Lower lobe of right lung (tissue), 2 donors: ENCODE measurements around the gene NAA20. TPM values are rescaled to one million over a fixed set of nuclear protein-coding genes. Genes with fewer than 3 reads are reported as not detected.
A peak's percentile ranks its signal among the peaks of the same experiment; 100 is the strongest.

Source experiments
- ATAC-seq, 2 donors: fragments of 200-7000 bp; cut with Tn5 transposase; one replicate each; pipeline ENCODE4 v1.9.1; 2020 to 2022; ENCODE audit warnings: mild to moderate bottlenecking in 2 of 2, moderate library complexity in 2 of 2
- DNase-seq: peaks from one replicate; pipeline ENCODE4 v3.0.0-alpha.2; 2020
- H3K27ac ChIP-seq: fragments of 200-600 bp; one replicate; pipeline ENCODE4 v1.8.0; 2022
- H3K27me3 ChIP-seq: fragments of 200-600 bp; one replicate; pipeline ENCODE4 v1.8.0; 2022; ENCODE audit warnings: low read depth
- H3K36me3 ChIP-seq: fragments of 200-600 bp; one replicate; pipeline ENCODE4 v1.8.0; 2022; ENCODE audit warnings: mild to moderate bottlenecking
- H3K4me1 ChIP-seq: fragments of 200-600 bp; one replicate; pipeline ENCODE4 v1.8.0; 2022
- H3K4me3 ChIP-seq: fragments of 200-600 bp; one replicate; pipeline ENCODE4 v1.8.0; 2022; ENCODE audit warnings: mild to moderate bottlenecking
- H3K9me3 ChIP-seq: fragments of 200-600 bp; one replicate; pipeline ENCODE4 v1.8.0; 2022
- intact Hi-C: fragments of 100-400 bp; cut with DNase I; formaldehyde crosslinking; loops from one replicate; pipeline ENCODE4 v1.11.0; 2022
- total RNA-seq: library from RNA; stranded (reverse); fragmentation: NEBNext Ultra II Directional; extraction: Animal tissue kit (Norgen Biotek cat#: 25700); gene quantifications from one replicate; pipeline ENCODE4 v1.2.1, GENCODE V29; 2021
- TF ChIP-seq, protein P1 (sequence below): fragments of 200-600 bp; IDR thresholded peaks from one replicate; pipeline ENCODE4 v1.8.0; 2022; ENCODE audit warnings: antibody characterized with exemption, mild to moderate bottlenecking
- donor health status: DM: no; HTN: yes; CAD: no; lungs with severe emphysema.

NAA20 gene
- total RNA-seq, 1 donor from 2014 or later: 69.8 TPM

GRCh38 chr20:20051767-20052073 lies 34.6 kb downstream of the NAA20 start:
- intact Hi-C loops: no loop called here
- ATAC-seq (no peak), DNase-seq (no peak)
- no peaks in the 10 kb centered on the region for H3K9me3 ChIP-seq
- peak overlapping the region; percentile 87 for H3K27ac ChIP-seq
- H3K4me3 ChIP-seq: peak overlapping the region; percentile 88
- TF ChIP-seq, protein P1, sequence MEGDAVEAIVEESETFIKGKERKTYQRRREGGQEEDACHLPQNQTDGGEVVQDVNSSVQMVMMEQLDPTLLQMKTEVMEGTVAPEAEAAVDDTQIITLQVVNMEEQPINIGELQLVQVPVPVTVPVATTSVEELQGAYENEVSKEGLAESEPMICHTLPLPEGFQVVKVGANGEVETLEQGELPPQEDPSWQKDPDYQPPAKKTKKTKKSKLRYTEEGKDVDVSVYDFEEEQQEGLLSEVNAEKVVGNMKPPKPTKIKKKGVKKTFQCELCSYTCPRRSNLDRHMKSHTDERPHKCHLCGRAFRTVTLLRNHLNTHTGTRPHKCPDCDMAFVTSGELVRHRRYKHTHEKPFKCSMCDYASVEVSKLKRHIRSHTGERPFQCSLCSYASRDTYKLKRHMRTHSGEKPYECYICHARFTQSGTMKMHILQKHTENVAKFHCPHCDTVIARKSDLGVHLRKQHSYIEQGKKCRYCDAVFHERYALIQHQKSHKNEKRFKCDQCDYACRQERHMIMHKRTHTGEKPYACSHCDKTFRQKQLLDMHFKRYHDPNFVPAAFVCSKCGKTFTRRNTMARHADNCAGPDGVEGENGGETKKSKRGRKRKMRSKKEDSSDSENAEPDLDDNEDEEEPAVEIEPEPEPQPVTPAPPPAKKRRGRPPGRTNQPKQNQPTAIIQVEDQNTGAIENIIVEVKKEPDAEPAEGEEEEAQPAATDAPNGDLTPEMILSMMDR: no peak
- peaks cover 17% of the 10 kb centered on the region for H3K4me1 ChIP-seq
- H3K36me3 ChIP-seq: peaks cover 40% of the 10 kb centered on the region
- no peaks in the 10 kb centered on the region for H3K27me3 ChIP-seq

DNA sequence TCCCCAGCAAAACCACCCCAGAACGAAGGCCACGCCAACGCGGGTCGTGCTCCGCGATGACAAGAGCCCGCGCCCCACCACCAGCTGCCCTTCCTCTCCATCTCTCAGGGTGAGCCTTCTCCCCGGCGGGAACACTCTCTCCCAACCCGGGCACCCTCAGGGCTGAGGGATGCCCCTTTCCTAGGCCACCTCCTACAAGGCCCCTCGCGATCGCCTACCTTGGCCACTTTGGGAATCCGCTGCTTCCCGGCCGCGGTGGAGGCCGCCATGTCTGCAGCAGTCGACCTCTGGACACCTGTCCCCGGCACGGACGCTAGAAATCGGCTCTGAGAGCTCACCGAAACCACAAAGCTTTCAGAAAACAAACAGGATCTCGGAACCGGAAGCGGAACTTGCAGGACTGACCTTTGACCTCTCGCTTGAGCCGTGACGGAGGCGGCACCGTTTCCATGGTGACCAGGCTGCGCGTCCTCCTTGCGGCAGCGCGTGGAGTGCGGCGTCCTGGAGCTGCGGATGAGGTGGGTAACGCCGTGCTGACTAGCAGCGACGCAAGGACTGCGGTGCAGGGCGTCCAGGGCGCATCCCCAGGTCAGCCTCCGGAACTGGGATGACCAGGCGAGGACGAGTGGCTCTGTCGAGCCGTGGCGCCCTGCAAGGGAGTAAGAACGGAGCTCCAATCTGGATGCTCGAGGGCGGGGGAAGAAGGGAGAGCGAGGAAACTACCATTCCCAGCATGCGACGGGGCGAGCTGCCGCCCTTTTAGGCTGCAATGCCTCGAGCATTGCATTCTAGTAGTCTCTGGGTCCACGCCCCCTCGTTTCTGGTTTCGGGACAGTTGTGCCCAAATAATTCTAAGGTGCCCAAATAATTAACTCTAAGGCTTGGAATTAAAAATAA lies 35.2 kb downstream of the NAA20 start, which contains the start of the genes CFAP61 and CRNKL1:
CFAP61 (plus strand) TSS at position 459 of the 897 bp plus-strand sequence. CDS start 4,122 bp downstream, outside the sequence.
CRNKL1 (minus strand) TSS at position 393 of the 897 bp plus-strand sequence; CDS start at position 269, 124 bp downstream.
- TF ChIP-seq, protein P1: no peak
- H3K4me1 ChIP-seq: peaks cover 17% of the 10 kb centered on the region

DNA sequence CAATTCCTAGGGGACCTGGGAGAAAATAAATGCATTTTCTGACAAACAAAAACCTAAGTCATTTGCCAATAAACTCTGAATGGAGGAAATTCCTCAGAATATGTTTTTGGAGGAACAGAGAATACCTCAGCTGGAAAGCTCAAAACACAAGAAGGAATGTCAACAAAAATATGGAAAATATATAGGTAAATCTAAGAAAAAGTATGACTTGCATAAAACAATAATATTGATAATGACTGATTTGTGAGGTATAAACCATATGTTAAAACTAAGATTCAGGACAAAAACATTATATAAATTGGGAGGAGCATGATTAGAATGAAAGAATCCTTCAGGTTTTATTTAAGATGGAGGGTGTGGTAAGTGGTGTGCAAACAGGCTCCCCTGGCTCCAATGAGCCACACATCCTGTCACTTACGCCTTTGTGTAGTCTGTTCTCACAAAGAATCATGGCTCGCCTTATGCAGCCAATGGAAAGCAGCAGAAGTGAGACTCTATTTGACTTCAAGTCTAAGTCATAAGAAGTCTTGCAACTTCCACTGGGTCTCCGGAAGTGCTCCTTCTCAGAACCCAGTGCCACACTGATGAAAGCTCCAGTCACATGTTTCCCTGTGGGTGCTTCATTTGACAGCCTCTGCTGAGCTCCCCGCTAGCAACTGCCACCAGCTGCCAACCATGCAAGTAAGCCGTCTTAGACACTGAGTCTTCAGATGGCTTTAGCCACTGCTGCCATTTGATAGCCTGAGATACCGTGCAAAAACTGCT lies 43.3 kb downstream of the NAA20 start:
- intact Hi-C loops: no loop called here
- Histone ChIP-seq H3K4me3 (no peak overlapping the region), H3K27ac (no peak overlapping the region), H3K27me3 (no peaks in the 10 kb centered on the region), H3K36me3 (no peaks in the 10 kb centered on the region), H3K4me1 (no peaks in the 10 kb centered on the region), H3K9me3 (no peaks in the 10 kb centered on the region)
- TF ChIP-seq, protein P1: no peak
- DNase-seq (no peak), ATAC-seq (no peak)

More for the DNA sequence above, 35.2 kb downstream of the NAA20 start, which contains the start of the genes CFAP61 and CRNKL1:
- Histone ChIP-seq H3K27me3 (no peaks in the 10 kb centered on the region), H3K27ac (peak within 1 kb of the TSS; percentile 87), H3K36me3 (peaks cover 34% of the 10 kb centered on the region), H3K9me3 (no peaks in the 10 kb centered on the region), H3K4me3 (peak within 1 kb of the TSS; percentile 88)
- ATAC-seq (peak; percentile 99), DNase-seq (peak; percentile 98)
- intact Hi-C loops: no loop called here

GRCh38 chr20:20063941-20064702 lies 47.0 kb downstream of the NAA20 start:
- peaks cover 3% of the 10 kb centered on the region for H3K27me3 ChIP-seq
- H3K27ac ChIP-seq: no peak overlapping the region
- TF ChIP-seq, protein P1: no peak
- ATAC-seq (no peak), DNase-seq (no peak)
- no peaks in the 10 kb centered on the region for H3K36me3 ChIP-seq
- no peaks in the 10 kb centered on the region for H3K9me3 ChIP-seq
- H3K4me1 ChIP-seq: no peaks in the 10 kb centered on the region
- H3K4me3 ChIP-seq: no peak overlapping the region
- intact Hi-C loops: no loop called here

DNA sequence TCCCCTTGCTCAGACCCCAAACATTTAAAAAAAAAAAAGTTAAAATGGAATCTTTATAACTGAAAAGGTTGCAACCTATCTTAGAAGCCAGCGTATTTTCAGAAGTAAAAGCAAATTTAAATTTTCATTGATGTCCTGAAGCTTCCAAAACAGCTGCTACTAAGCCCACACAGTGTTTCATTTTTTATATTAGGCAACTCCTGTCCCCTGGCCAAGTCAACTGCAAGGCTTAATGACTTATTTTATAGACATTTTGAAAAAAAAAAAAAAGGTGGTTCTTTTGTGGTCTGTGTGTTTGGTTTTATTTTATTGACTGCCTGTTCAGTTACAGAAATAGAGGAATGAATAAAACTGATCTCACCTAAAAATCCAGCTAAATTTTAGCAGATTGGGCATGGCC lies 48.2 kb downstream of the NAA20 start:
- intact Hi-C loops: no loop called here
- Histone ChIP-seq H3K27me3 (peaks cover 3% of the 10 kb centered on the region), H3K4me1 (no peaks in the 10 kb centered on the region), H3K27ac (no peak overlapping the region), H3K4me3 (no peak overlapping the region), H3K9me3 (no peaks in the 10 kb centered on the region), H3K36me3 (no peaks in the 10 kb centered on the region)
- DNase-seq (no peak), ATAC-seq (no peak)
- TF ChIP-seq, protein P1: no peak
